Measurements from ENCODE around the gene C4orf51.

GRCh38 chr4:145734031-145734430, 54.1 kb downstream of the C4orf51 start:
- TF ChIP-seq SRF (IDR thresholded peaks at IDR 0.05; ENCODE audit: low read depth, low read length): no peak
- no peak for TF ChIP-seq CTCF (CRISPR knock-in tag; IDR thresholded peaks at IDR 0.05)
- TF ChIP-seq RAD51 (IDR thresholded peaks at IDR 0.05; ENCODE audit: borderline replicate concordance): no peak
- TF ChIP-seq ZBTB2 (CRISPR knock-in tag; IDR thresholded peaks at IDR 0.05; ENCODE audit: low read depth): no peak
- TF ChIP-seq CREB1 (IDR thresholded peaks at IDR 0.05): no peak
- no peak for TF ChIP-seq CREB1 (CRISPR knock-in tag; IDR thresholded peaks at IDR 0.05)
- TF ChIP-seq KMT2A (CRISPR knock-in tag; IDR thresholded peaks at IDR 0.05): no peak
- no peak for TF ChIP-seq TAF1 (CRISPR knock-in tag; IDR thresholded peaks at IDR 0.05)

All from HepG2 (cell line).